HEK293 (cell line): ENCODE results near the gene UFM1.

ENCODE experiments used
- CTCF ChIA-PET: fragments of 350-600 bp; formaldehyde crosslinking; extraction: SDS; loops from one replicate; lab custom pipeline; 2021; ENCODE audit warnings: antibody characterized with exemption; lab: Yijun Ruan, JAX
- POLR2A ChIA-PET: fragments of 300-600 bp; formaldehyde crosslinking; extraction: SDS; loops from one replicate; lab custom pipeline; 2020; ENCODE audit warnings: antibody characterized with exemption, inconsistent platforms; lab: Yijun Ruan, JAX
- H3K27ac ChIP-seq: fragments of 200-500 bp; sonication (Bioruptor generic); 2 replicates; pipeline ENCODE4 v1.5.1; 2014; ENCODE audit warnings: low read depth, low read length, control low read depth, inconsistent platforms; ENCODE audit errors: extremely low read depth
- H3K36me3 ChIP-seq, 2 experiments: fragments of 200-500 bp in 1 of 2; sonication (Bioruptor generic) in 1 of 2; 1 replicate in 1 of 2; 2 replicates in 1 of 2; pipeline ENCODE4 v1.5.1; 2014 to 2017; ENCODE audit warnings: inconsistent platforms in 2 of 2, low read length in 2 of 2; ENCODE audit not compliant: control insufficient read depth in 2 of 2, insufficient read depth in 1 of 2
- H3K4me1 ChIP-seq: fragments of 200-500 bp; sonication (Bioruptor generic); 2 replicates; pipeline ENCODE4 v1.5.1; 2014; ENCODE audit warnings: mild to moderate bottlenecking, low read length, inconsistent platforms; ENCODE audit not compliant: control insufficient read depth, insufficient read depth
- H3K4me3 ChIP-seq: 2 replicates; pipeline ENCODE4 v1.5.1; 2011; ENCODE audit warnings: low read depth, mild to moderate bottlenecking, control low read depth, low read length, moderate library complexity
- H3K9me3 ChIP-seq: fragments of 200-500 bp; sonication (Bioruptor generic); 2 replicates; pipeline ENCODE4 v1.5.1; 2014; ENCODE audit warnings: low read depth, low read length, inconsistent platforms; ENCODE audit not compliant: control insufficient read depth, insufficient read depth
- BCL11B ChIP-seq: fragments of 450-650 bp; formaldehyde crosslinking; IDR thresholded peaks from 2 replicates; pipeline ENCODE4 v1.5.1; 2016; ENCODE audit warnings: low read depth, missing biosample characterization, missing genetic modification characterization
- OSR2 ChIP-seq: fragments of 450-650 bp; formaldehyde crosslinking; IDR thresholded peaks from 2 replicates; pipeline ENCODE4 v1.5.1; 2016; ENCODE audit warnings: missing biosample characterization, missing genetic modification characterization
- REPIN1 ChIP-seq: fragments of 450-650 bp; formaldehyde crosslinking; IDR thresholded peaks from 2 replicates; pipeline ENCODE4 v1.5.1; 2017; ENCODE audit warnings: missing biosample characterization, missing genetic modification characterization, low read depth
- SP3 ChIP-seq: fragments of 450-650 bp; formaldehyde crosslinking; IDR thresholded peaks from 2 replicates; pipeline ENCODE4 v1.5.1; 2016; ENCODE audit warnings: missing biosample characterization, missing genetic modification characterization
- WT1 ChIP-seq: fragments of 450-650 bp; formaldehyde crosslinking; IDR thresholded peaks from 2 replicates; pipeline ENCODE4 v1.5.1; 2016; ENCODE audit warnings: missing biosample characterization, missing genetic modification characterization
- YY1 ChIP-seq: fragments of 450-650 bp; formaldehyde crosslinking; IDR thresholded peaks from 2 replicates; pipeline ENCODE4 v1.5.1; 2018; ENCODE audit warnings: missing biosample characterization, missing genetic modification characterization
- ZBTB17 ChIP-seq: fragments of 450-650 bp; formaldehyde crosslinking; IDR thresholded peaks from 2 replicates; pipeline ENCODE4 v1.5.1; 2016; ENCODE audit warnings: missing biosample characterization, missing genetic modification characterization
- ZBTB20 ChIP-seq: fragments of 450-650 bp; formaldehyde crosslinking; IDR thresholded peaks from 2 replicates; pipeline ENCODE4 v1.5.1; 2016; ENCODE audit warnings: missing biosample characterization, missing genetic modification characterization
- ZBTB48 ChIP-seq: fragments of 450-650 bp; formaldehyde crosslinking; IDR thresholded peaks from 2 replicates; pipeline ENCODE4 v1.5.1; 2016; ENCODE audit warnings: missing biosample characterization, missing genetic modification characterization
- ZNF132 ChIP-seq: fragments of 450-650 bp; formaldehyde crosslinking; IDR thresholded peaks from 2 replicates; pipeline ENCODE4 v1.5.1; 2017; ENCODE audit warnings: missing biosample characterization, missing genetic modification characterization, borderline replicate concordance
- ZNF146 ChIP-seq: fragments of 450-650 bp; formaldehyde crosslinking; IDR thresholded peaks from 2 replicates; pipeline ENCODE4 v1.5.1; 2016; ENCODE audit warnings: missing biosample characterization, missing genetic modification characterization
- ZNF184 ChIP-seq: fragments of 450-650 bp; IDR thresholded peaks from 2 replicates; pipeline ENCODE4 v1.5.1; 2018; ENCODE audit warnings: missing biosample characterization, mild to moderate bottlenecking, missing genetic modification characterization
- ZNF19 ChIP-seq: fragments of 450-650 bp; formaldehyde crosslinking; IDR thresholded peaks from 2 replicates; pipeline ENCODE4; 2016; ENCODE audit warnings: missing biosample characterization, missing genetic modification characterization, low read depth
- ZNF274 ChIP-seq, 2 experiments: fragments of 200-500 bp in 1 of 2; fragments of 450-650 bp in 1 of 2; sonication (Bioruptor generic) in 1 of 2; formaldehyde crosslinking in 1 of 2; IDR thresholded peaks; 2 replicates each; pipeline versions ENCODE4 v1.5.1 to v1.6.1; 2014 to 2016; ENCODE audit warnings: borderline replicate concordance in 1 of 2, inconsistent platforms in 1 of 2, low read length in 1 of 2, missing biosample characterization in 1 of 2, missing genetic modification characterization in 1 of 2
- ZNF335 ChIP-seq: fragments of 450-650 bp; formaldehyde crosslinking; conservative IDR thresholded peaks from 2 replicates; pipeline ENCODE4 v1.5.1; 2016; ENCODE audit warnings: missing biosample characterization, missing genetic modification characterization
- ZNF423 ChIP-seq: fragments of 450-650 bp; formaldehyde crosslinking; IDR thresholded peaks from 2 replicates; pipeline ENCODE4 v1.5.1; 2016; ENCODE audit warnings: missing biosample characterization, missing genetic modification characterization
- ZNF501 ChIP-seq: fragments of 450-650 bp; formaldehyde crosslinking; IDR thresholded peaks from 2 replicates; pipeline ENCODE4 v1.5.1; 2016; ENCODE audit warnings: missing biosample characterization, missing genetic modification characterization
- ZNF792 ChIP-seq: fragments of 450-650 bp; formaldehyde crosslinking; IDR thresholded peaks from 2 replicates; pipeline ENCODE4 v1.5.1; 2016; ENCODE audit warnings: missing biosample characterization, missing genetic modification characterization
- ZSCAN16 ChIP-seq: fragments of 450-650 bp; formaldehyde crosslinking; IDR thresholded peaks from 2 replicates; pipeline ENCODE4 v1.5.1; 2016; ENCODE audit warnings: missing biosample characterization, missing genetic modification characterization
- ZXDB ChIP-seq: fragments of 450-650 bp; formaldehyde crosslinking; IDR thresholded peaks from 2 replicates; pipeline ENCODE4 v1.5.1; 2016; ENCODE audit warnings: missing biosample characterization, missing genetic modification characterization
- TF ChIP-seq, protein P1 (sequence below): fragments of 450-650 bp; formaldehyde crosslinking; IDR thresholded peaks from 2 replicates; pipeline ENCODE4 v1.5.1; 2016; ENCODE audit warnings: missing biosample characterization, missing genetic modification characterization
- TF ChIP-seq, protein P2 (sequence below): fragments of 450-650 bp; formaldehyde crosslinking; IDR thresholded peaks from 2 replicates; pipeline ENCODE4 v1.5.1; 2016; ENCODE audit warnings: missing biosample characterization, missing genetic modification characterization, borderline replicate concordance
- TF ChIP-seq, protein P3 (sequence below): fragments of 450-650 bp; formaldehyde crosslinking; IDR thresholded peaks from 2 replicates; pipeline ENCODE4; 2016; ENCODE audit warnings: missing biosample characterization, missing genetic modification characterization

The UFM1 gene

DNA sequence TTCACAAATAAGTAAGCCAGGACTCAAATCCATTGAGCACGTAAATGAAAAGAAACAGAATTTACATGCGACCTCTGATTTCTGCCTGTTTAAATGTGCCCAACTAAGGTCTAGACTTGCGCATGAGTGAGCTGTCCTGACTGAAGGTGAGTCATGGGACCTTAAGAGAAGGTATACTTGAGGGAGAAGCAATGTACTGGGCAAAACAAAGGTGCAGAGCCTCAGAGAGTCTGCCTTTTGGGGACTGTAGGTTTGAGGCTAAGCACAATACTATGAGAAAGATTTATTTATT, 45.8 kb downstream of the UFM1 start:
- Histone ChIP-seq H3K9me3 (no peaks in the 10 kb centered on the region), H3K4me1 (peaks cover 14% of the 10 kb centered on the region; the same call in 1 of the 2 replicates), H3K4me3 (no peak overlapping the region), H3K27ac (no peak overlapping the region), H3K36me3 (no peaks in the 10 kb centered on the region)
- CTCF ChIA-PET = interaction anchor here (0.7 kb wide), 1 partner anchor 542 kb away, joined by 4 read pairs; no protein-coding TSS in a partner anchor
- TF ChIP-seq BCL11B (tag by site-specific recombination) (no peak), ZNF423 (no peak), ZBTB48 (tag by site-specific recombination) (no peak), ZNF335 (tag by site-specific recombination) (0 out of 2 replicates have a peak, but pooled peaks have one; percentile 4), ZNF132 (tag by site-specific recombination) (no peak)
- TF ChIP-seq, protein P1, sequence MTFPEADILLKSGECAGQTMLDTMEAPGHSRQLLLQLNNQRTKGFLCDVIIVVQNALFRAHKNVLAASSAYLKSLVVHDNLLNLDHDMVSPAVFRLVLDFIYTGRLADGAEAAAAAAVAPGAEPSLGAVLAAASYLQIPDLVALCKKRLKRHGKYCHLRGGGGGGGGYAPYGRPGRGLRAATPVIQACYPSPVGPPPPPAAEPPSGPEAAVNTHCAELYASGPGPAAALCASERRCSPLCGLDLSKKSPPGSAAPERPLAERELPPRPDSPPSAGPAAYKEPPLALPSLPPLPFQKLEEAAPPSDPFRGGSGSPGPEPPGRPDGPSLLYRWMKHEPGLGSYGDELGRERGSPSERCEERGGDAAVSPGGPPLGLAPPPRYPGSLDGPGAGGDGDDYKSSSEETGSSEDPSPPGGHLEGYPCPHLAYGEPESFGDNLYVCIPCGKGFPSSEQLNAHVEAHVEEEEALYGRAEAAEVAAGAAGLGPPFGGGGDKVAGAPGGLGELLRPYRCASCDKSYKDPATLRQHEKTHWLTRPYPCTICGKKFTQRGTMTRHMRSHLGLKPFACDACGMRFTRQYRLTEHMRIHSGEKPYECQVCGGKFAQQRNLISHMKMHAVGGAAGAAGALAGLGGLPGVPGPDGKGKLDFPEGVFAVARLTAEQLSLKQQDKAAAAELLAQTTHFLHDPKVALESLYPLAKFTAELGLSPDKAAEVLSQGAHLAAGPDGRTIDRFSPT = no peak
- POLR2A ChIA-PET = no interaction called here

DNA sequence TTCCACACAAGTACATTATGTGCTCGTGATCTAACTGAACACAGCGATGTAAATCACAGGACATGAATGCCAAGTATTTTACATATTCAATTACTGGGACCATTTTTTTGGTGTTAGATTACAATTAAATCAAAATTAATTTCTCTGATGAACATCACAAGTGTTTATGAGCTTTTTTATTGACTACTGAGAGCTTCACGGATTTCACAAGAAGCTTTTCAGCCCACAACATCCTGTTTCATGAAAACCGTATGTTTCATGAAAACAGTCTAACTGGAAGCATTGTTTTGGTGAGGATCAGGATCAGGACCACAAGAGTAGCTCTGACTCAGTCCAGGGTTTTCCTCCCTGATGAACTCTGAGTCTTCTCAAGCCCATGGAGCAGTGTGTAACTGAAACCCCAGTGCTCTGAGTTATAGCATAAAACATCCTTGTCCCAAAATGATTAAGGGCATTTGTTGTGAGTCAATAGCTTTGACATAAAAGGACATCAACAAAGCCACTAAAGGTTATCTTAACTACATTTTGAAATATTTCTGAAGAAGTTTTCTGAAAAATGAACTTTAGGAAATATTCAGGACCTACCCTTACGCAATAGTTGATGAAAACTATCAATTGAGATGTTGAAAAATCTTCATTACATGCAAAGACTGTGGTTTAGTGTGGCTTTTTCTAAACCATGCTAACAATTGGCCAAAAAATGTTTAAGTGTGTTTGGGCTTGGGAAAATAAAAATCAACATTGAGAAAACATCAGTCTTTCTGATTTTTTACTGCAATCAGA, 49.3 kb downstream of the UFM1 start:
- Histone ChIP-seq H3K9me3 (no peaks in the 10 kb centered on the region), H3K36me3 (no peaks in the 10 kb centered on the region), H3K4me3 (no peak overlapping the region), H3K4me1 (peaks cover 11% of the 10 kb centered on the region; the same call in 1 of the 2 replicates), H3K27ac (no peak overlapping the region)
- CTCF ChIA-PET = no interaction called here
- TF ChIP-seq ZSCAN16 (tag by site-specific recombination) = no peak
- peak; percentile 75 for TF ChIP-seq ZBTB17
- TF ChIP-seq REPIN1 (tag by site-specific recombination) = no peak
- 0 out of 2 replicates have a peak, but pooled peaks have one; percentile 26 for TF ChIP-seq OSR2 (tag by site-specific recombination)
- TF ChIP-seq ZNF19 (tag by site-specific recombination) = no peak
- TF ChIP-seq, protein P2, sequence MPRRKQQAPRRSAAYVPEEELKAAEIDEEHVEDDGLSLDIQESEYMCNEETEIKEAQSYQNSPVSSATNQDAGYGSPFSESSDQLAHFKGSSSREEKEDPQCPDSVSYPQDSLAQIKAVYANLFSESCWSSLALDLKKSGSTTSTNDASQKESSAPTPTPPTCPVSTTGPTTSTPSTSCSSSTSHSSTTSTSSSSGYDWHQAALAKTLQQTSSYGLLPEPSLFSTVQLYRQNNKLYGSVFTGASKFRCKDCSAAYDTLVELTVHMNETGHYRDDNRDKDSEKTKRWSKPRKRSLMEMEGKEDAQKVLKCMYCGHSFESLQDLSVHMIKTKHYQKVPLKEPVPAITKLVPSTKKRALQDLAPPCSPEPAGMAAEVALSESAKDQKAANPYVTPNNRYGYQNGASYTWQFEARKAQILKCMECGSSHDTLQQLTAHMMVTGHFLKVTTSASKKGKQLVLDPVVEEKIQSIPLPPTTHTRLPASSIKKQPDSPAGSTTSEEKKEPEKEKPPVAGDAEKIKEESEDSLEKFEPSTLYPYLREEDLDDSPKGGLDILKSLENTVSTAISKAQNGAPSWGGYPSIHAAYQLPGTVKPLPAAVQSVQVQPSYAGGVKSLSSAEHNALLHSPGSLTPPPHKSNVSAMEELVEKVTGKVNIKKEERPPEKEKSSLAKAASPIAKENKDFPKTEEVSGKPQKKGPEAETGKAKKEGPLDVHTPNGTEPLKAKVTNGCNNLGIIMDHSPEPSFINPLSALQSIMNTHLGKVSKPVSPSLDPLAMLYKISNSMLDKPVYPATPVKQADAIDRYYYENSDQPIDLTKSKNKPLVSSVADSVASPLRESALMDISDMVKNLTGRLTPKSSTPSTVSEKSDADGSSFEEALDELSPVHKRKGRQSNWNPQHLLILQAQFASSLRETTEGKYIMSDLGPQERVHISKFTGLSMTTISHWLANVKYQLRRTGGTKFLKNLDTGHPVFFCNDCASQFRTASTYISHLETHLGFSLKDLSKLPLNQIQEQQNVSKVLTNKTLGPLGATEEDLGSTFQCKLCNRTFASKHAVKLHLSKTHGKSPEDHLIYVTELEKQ (tag by site-specific recombination) = no peak
- TF ChIP-seq YY1 (tag by site-specific recombination) = no peak
- no peak for TF ChIP-seq ZNF501 (tag by site-specific recombination)
- TF ChIP-seq ZNF146 (tag by site-specific recombination) = no peak
- 0 out of 2 replicates have a peak, but pooled peaks have one; percentile 23 for TF ChIP-seq ZNF184 (tag by site-specific recombination)
- no peak for TF ChIP-seq ZXDB (tag by site-specific recombination)
- peak; percentile 30; the same call in 1 of the 2 replicates for TF ChIP-seq ZBTB20 (tag by site-specific recombination)
- TF ChIP-seq SP3 = no peak
- no peak for TF ChIP-seq ZNF274 (IDR thresholded peaks at IDR 0.05; ENCODE audit: low read length)
- TF ChIP-seq ZNF274 (tag by site-specific recombination; IDR thresholded peaks at IDR 0.05; ENCODE audit: borderline replicate concordance) = no peak
- no peak for TF ChIP-seq ZNF792 (tag by site-specific recombination)
- TF ChIP-seq, protein P3, sequence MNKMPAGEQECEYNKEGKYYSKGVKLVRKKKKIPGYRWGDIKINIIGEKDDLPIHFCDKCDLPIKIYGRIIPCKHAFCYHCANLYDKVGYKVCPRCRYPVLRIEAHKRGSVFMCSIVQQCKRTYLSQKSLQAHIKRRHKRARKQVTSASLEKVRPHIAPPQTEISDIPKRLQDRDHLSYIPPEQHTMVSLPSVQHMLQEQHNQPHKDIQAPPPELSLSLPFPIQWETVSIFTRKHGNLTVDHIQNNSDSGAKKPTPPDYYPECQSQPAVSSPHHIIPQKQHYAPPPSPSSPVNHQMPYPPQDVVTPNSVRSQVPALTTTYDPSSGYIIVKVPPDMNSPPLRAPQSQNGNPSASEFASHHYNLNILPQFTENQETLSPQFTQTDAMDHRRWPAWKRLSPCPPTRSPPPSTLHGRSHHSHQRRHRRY (tag by site-specific recombination) = no peak
- 0 out of 2 replicates have a peak, but pooled peaks have one; percentile 21 for TF ChIP-seq WT1 (tag by site-specific recombination)
- POLR2A ChIA-PET = no interaction called here
